GM04503 (cell line): Measurements from ENCODE around the gene DPYSL5.

Experiments
- DNase-seq: peaks from one replicate; pipeline ENCODE4 v3.0.0-alpha.2; 2012; ENCODE audit warnings: low read depth

Gene DPYSL5

DNA sequence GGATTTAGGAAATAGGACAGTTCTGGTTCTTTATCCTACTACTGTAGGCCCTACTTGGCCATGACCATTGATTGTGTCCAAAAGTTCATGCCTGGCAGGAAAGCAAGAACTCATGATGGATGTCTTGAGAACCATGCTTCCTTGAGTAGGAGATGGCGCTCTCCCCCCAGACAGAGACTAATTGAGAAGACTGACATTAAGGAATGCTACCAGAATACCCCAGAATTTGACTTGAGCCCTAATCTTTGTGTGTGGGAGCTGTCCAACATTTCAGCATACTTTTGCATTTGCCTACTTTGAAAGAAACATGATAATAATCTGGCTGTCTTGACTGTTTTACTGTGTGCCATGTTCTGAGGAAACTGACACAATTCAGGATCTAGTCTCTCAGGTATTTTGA is 145.8 kb downstream of the DPYSL5 start:
- no peak for DNase-seq

DNA sequence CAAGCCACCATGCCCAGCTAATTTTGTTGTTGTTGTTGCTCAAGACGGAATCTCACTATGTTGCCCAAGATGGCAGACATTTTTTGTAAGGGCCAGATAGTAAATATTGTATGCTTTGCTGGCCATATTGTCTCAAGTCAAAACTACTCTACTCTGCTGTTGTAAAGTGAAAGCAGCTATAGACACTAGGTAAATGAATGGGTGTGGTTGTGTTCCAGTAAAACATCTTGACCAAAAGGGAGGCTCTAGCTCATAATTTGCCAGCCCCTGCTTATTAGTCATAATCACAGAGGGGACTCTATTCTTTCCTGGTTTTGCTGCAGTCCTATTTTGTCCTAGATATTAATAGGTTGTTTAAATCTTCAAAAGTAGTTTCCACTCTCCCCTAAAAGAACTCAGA is 147.1 kb downstream of the DPYSL5 start:
- no peak for DNase-seq

DNA sequence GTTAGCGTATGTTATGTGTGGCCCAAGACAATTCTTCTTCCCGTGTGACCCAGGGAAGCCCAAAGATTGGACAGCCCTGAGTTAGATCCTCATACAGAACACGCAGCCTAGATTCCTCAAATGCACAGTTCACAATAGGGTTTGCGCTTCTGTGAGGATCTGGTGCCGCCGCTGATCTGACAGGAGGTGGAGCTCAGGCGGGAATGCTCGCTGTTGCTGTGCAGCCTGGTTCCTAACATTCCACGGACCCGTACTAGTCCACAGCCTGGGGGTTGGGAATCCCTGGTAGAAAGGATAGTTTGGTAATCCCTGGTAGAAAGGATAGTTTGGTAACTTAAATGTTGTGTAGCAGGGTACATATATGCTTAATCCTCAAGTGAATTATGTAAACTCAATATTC is 149.5 kb downstream of the DPYSL5 start:
- DNase-seq = no peak

DNA sequence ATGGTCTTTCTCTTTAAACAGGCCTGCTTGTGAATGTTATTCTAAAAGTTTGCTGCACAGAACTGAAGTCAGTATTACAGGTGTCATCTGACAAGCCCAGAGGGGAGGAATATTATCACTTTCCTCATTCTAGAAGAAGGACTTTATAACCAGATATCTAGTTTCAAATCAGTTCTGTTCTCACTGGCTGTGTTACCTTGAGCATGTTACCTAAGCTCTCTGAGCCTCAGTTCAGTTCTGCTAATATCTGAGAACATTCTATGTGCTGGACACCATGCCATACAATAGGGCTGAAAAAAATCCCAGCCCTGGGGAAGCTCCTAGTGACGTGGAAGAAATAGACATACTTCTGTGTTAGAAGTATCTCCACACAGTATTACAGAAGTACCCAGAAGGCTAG is 150.4 kb downstream of the DPYSL5 start:
- DNase-seq = no peak
